HL-60 (cell line): ENCODE measurements around the gene JPH3.

Source experiments
- DNase-seq, 2 experiments: peaks; one replicate each; pipeline ENCODE4 v3.0.0-alpha.2; 2010 to 2020; ENCODE audit warnings: low read depth in 1 of 2, low spot score in 1 of 2
- H3K27ac ChIP-seq: fragments of 250-450 bp; sonication (Bioruptor Pico); replicated peaks from 2 replicates; pipeline ENCODE4 v1.5.1; 2020; ENCODE audit warnings: mild to moderate bottlenecking, moderate library complexity
- H3K27me3 ChIP-seq: fragments of 250-450 bp; sonication (Bioruptor Pico); 2 replicates; pipeline ENCODE4 v1.5.1; 2021; ENCODE audit warnings: mild to moderate bottlenecking, moderate library complexity; ENCODE audit not compliant: insufficient read depth, poor library complexity, severe bottlenecking
- H3K4me3 ChIP-seq: replicated peaks from 2 replicates; pipeline ENCODE4 v1.5.1; 2011; ENCODE audit warnings: mild to moderate bottlenecking, control low read depth, low read length; ENCODE audit not compliant: insufficient read depth
- GABPA ChIP-seq: IDR thresholded peaks from 2 replicates; pipeline ENCODE4 v1.6.1; 2012; ENCODE audit warnings: low read depth
- POLR2AphosphoS5 ChIP-seq: IDR thresholded peaks from 2 replicates; pipeline ENCODE4 v1.6.1; 2012; ENCODE audit warnings: low read depth
- SPI1 ChIP-seq: IDR thresholded peaks from 2 replicates; pipeline ENCODE4 v1.6.1; 2012; ENCODE audit warnings: low read depth, mild to moderate bottlenecking, borderline replicate concordance
- TF ChIP-seq, protein P1 (sequence below): IDR thresholded peaks from one replicate; pipeline ENCODE4 v1.5.1; 2011; ENCODE audit warnings: low read length, control low read depth, inconsistent platforms; ENCODE audit not compliant: insufficient read depth
- TF ChIP-seq, protein P2 (sequence below): IDR thresholded peaks from 2 replicates; pipeline ENCODE4 v1.6.1; 2012; ENCODE audit warnings: low read depth; ENCODE audit not compliant: insufficient replicate concordance

Gene JPH3

DNA sequence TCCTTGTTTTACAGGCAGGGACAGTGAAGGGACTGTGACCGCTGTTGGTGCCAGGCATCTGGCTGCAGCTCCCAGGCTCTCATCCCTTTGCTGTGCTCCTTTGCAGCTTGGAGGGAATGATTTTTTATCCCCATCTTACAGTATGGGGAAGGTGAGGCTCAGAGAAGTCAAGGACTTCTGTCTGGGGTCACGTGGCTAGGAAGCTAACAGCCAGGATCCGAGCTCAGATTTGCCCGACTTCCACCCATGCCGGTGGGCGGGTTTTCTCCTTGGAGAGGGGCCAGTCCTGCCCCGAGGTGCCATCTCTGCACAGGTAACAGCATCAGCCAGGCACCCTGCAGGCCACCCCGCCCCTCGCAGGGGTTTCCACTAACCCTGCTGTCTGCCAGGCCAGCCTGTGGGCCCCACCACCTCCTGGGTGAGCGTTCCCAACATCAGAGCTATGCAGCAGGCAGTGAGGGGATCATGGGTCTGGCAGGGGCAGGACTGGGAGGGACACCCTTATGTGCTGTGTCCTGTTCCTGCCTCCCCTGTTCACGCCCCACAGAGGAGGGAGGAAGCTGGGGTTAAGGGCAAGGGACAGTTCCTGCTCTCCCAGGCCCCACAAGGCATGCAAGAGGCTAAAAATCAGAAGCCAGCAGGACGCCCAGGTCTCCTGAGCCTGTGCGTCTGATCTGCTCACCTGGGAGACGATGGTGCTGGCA is 25.4 kb downstream of the JPH3 start:
- DNase-seq: no peak
- Histone ChIP-seq H3K27ac (no peak overlapping the region), H3K4me3 (no peak overlapping the region), H3K27me3 (no peaks in the 10 kb centered on the region)
- TF ChIP-seq SPI1: no peak
- TF ChIP-seq, protein P1, sequence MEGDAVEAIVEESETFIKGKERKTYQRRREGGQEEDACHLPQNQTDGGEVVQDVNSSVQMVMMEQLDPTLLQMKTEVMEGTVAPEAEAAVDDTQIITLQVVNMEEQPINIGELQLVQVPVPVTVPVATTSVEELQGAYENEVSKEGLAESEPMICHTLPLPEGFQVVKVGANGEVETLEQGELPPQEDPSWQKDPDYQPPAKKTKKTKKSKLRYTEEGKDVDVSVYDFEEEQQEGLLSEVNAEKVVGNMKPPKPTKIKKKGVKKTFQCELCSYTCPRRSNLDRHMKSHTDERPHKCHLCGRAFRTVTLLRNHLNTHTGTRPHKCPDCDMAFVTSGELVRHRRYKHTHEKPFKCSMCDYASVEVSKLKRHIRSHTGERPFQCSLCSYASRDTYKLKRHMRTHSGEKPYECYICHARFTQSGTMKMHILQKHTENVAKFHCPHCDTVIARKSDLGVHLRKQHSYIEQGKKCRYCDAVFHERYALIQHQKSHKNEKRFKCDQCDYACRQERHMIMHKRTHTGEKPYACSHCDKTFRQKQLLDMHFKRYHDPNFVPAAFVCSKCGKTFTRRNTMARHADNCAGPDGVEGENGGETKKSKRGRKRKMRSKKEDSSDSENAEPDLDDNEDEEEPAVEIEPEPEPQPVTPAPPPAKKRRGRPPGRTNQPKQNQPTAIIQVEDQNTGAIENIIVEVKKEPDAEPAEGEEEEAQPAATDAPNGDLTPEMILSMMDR: no peak
- TF ChIP-seq GABPA: no peak
- TF ChIP-seq, protein P2, sequence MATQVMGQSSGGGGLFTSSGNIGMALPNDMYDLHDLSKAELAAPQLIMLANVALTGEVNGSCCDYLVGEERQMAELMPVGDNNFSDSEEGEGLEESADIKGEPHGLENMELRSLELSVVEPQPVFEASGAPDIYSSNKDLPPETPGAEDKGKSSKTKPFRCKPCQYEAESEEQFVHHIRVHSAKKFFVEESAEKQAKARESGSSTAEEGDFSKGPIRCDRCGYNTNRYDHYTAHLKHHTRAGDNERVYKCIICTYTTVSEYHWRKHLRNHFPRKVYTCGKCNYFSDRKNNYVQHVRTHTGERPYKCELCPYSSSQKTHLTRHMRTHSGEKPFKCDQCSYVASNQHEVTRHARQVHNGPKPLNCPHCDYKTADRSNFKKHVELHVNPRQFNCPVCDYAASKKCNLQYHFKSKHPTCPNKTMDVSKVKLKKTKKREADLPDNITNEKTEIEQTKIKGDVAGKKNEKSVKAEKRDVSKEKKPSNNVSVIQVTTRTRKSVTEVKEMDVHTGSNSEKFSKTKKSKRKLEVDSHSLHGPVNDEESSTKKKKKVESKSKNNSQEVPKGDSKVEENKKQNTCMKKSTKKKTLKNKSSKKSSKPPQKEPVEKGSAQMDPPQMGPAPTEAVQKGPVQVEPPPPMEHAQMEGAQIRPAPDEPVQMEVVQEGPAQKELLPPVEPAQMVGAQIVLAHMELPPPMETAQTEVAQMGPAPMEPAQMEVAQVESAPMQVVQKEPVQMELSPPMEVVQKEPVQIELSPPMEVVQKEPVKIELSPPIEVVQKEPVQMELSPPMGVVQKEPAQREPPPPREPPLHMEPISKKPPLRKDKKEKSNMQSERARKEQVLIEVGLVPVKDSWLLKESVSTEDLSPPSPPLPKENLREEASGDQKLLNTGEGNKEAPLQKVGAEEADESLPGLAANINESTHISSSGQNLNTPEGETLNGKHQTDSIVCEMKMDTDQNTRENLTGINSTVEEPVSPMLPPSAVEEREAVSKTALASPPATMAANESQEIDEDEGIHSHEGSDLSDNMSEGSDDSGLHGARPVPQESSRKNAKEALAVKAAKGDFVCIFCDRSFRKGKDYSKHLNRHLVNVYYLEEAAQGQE: no peak
- TF ChIP-seq POLR2AphosphoS5: no peak

DNA sequence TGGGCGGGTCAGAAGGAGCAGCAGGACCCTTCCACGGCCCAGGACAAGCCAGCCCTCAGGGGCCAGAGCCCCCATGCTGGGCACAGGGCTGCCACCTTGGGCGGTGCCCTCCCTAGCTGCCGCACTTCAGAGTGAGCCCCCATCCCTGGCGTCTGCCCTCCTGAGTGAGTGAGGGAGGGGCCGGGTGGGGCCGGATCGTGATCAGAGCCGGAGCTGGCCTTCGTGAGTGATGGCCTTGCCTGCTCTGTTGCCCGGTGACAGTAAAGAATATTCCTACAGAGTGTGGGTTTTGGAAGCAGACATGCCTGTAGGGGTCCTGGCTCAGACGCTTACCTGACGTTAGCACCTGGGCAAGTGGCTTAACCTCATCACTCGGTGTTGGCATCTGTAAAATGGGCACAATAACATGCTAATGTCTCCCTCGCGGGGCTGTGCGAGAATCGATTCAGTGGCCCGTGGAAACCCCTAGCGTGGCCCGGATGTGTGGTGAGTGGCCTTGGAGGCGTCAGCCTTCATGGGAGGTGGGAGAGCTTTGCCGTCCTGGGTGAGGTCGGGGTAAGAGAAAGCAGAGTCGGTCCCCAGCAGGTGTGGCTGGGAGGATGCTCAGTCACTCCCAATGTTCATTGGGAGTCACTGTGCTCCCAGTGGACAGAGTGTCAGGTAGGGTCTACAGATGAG is 26.1 kb downstream of the JPH3 start:
- no peak for DNase-seq
- no peak for TF ChIP-seq POLR2AphosphoS5
- no peak for TF ChIP-seq GABPA
- TF ChIP-seq, protein P1: no peak
- no peak for TF ChIP-seq SPI1
- TF ChIP-seq, protein P2: no peak
- Histone ChIP-seq H3K4me3 (no peak overlapping the region), H3K27me3 (no peaks in the 10 kb centered on the region), H3K27ac (no peak overlapping the region)

DNA sequence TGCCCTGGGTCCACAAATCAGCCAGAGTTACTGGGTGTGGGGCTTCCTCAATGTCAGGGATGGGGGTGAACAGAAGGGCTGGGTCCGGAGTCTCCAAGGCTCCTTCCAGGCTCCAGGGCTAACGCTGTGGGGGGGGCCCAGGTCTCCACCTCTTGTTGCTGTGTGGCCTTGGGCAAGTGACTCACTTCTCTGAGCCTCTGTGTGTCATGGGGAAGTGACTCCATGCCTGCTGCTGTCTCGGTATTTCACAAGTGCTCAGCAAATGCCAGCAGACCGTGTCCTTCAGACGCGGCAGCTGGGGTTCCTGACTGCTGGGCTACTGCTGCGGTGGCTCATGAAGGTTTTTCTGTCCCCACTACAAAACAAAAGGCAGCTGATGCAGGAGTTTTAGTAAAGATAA is 26.6 kb downstream of the JPH3 start:
- Histone ChIP-seq H3K27ac (no peak overlapping the region), H3K27me3 (no peaks in the 10 kb centered on the region), H3K4me3 (no peak overlapping the region)
- DNase-seq: peak in 1 of 2 experiments; percentile 21
- no peak for TF ChIP-seq SPI1
- no peak for TF ChIP-seq POLR2AphosphoS5
- TF ChIP-seq, protein P1: no peak
- TF ChIP-seq, protein P2: no peak
- no peak for TF ChIP-seq GABPA
